GM23248 (cell line): Measurements from ENCODE around the gene IMPDH1. TPM values are rescaled to one million over a fixed set of nuclear protein-coding genes. Genes with fewer than 3 reads are reported as not detected.

Experiments used
- DNase-seq: peaks from one replicate; pipeline ENCODE4 v3.0.0-alpha.2; 2015
- H2AFZ ChIP-seq: fragments of 200-600 bp; sonication (generic); 2 replicates; pipeline ENCODE4 v1.6.1; 2016; ENCODE audit warnings: antibody characterized with exemption
- H3F3A ChIP-seq: fragments of 200-600 bp; sonication (generic); 2 replicates; pipeline ENCODE4 v1.6.1; 2016; ENCODE audit warnings: mild to moderate bottlenecking, antibody characterized with exemption, mixed run types; ENCODE audit not compliant: insufficient read depth
- H3K27ac ChIP-seq: fragments of 200-600 bp; sonication (generic); 2 replicates; pipeline ENCODE4 v1.5.1; 2016; ENCODE audit warnings: mild to moderate bottlenecking
- H3K27me3 ChIP-seq: fragments of 200-600 bp; sonication (generic); replicated peaks from 2 replicates; pipeline ENCODE4 v1.6.1; 2016; ENCODE audit warnings: mild to moderate bottlenecking; ENCODE audit not compliant: insufficient read depth
- H3K36me3 ChIP-seq: fragments of 200-600 bp; sonication (generic); 2 replicates; pipeline ENCODE4 v1.6.1; 2016; ENCODE audit warnings: low read depth, mild to moderate bottlenecking
- H3K4me1 ChIP-seq: fragments of 200-600 bp; sonication (generic); 2 replicates; pipeline ENCODE4 v1.6.1; 2016; ENCODE audit warnings: mild to moderate bottlenecking; ENCODE audit not compliant: insufficient read depth
- H3K4me2 ChIP-seq: fragments of 200-600 bp; sonication (generic); one replicate; pipeline ENCODE4 v1.6.1; 2016; ENCODE audit warnings: mild to moderate bottlenecking; ENCODE audit not compliant: unreplicated experiment
- H3K4me3 ChIP-seq: fragments of 200-600 bp; sonication (generic); 2 replicates; pipeline ENCODE4 v1.5.1; 2016; ENCODE audit warnings: mild to moderate bottlenecking
- H3K79me2 ChIP-seq: fragments of 200-600 bp; sonication (generic); 2 replicates; pipeline ENCODE4 v1.6.1; 2016; ENCODE audit warnings: mild to moderate bottlenecking; ENCODE audit not compliant: insufficient read depth
- H3K9ac ChIP-seq: fragments of 200-600 bp; sonication (generic); 2 replicates; pipeline ENCODE4 v1.6.1; 2016; ENCODE audit warnings: mild to moderate bottlenecking
- H3K9me2 ChIP-seq: fragments of 200-600 bp; sonication (generic); 2 replicates; pipeline ENCODE4 v1.6.1; 2016; ENCODE audit warnings: mixed run types, mild to moderate bottlenecking, moderate library complexity; ENCODE audit not compliant: insufficient read depth
- H3K9me3 ChIP-seq: fragments of 200-600 bp; sonication (generic); one replicate; pipeline ENCODE4 v1.6.1; 2017; ENCODE audit warnings: low read depth
- H4K20me1 ChIP-seq: fragments of 200-600 bp; sonication (generic); 2 replicates; pipeline ENCODE4 v1.6.0; 2016; ENCODE audit not compliant: insufficient read depth
- EZH2 ChIP-seq: fragments of 200-600 bp; sonication (generic); IDR thresholded peaks from 2 replicates; pipeline ENCODE4 v1.6.1; 2018; ENCODE audit warnings: antibody characterized with exemption, mild to moderate bottlenecking; ENCODE audit not compliant: insufficient read depth, poor library complexity, severe bottlenecking
- EZH2phosphoT487 ChIP-seq: fragments of 200-600 bp; sonication (generic); IDR thresholded peaks from 2 replicates; pipeline ENCODE4 v1.6.1; 2018; ENCODE audit warnings: antibody characterized with exemption, moderate library complexity, mild to moderate bottlenecking, low read depth; ENCODE audit not compliant: insufficient read depth
- WGBS, 2 experiments: methylation state at CpG; one replicate each; pipeline ENCODE4 v1.1.6; 2015 to 2017; ENCODE audit warnings: low lambda C conversion rate in 2 of 2, low coverage in 1 of 2; ENCODE audit errors: missing lambda C conversion rate in 2 of 2; 5-methylcytosine and 5-hydroxymethylcytosine counted together
- in situ Hi-C: fragments of 300-500 bp; cut with MboI; formaldehyde crosslinking; loops from 2 replicates; pipeline ENCODE4 v1.15.0; 2020
- polyA plus RNA-seq: library from polyadenylated mRNA; unstranded; fragments of >200 nt; fragmentation: Nextera tagmentation; extraction: Ambion mirVana; gene quantifications from 2 replicates; pipeline ENCODE4 v1.2.1, GENCODE V29; 2016
- total RNA-seq: library from RNA; depleted of rRNA; stranded (reverse); fragments of >200 nt; shearing (Covaris generic); gene quantifications from 2 replicates; pipeline ENCODE4 v1.2.3, GENCODE V29; 2014

The IMPDH1 gene
- total and polyA plus RNA-seq, 2 experiments from 2014 or later, result 89.9 to 97.3 TPM

GRCh38 chr7:128453836-128454804 lies 44.3 kb upstream of the IMPDH1 start:
- H3K9me3 ChIP-seq, result no peaks in the 10 kb centered on the region
- peaks cover 26% of the 10 kb centered on the region for H3K4me1 ChIP-seq
- peak overlapping the region; percentile 82 for H3K4me3 ChIP-seq
- peak overlapping the region; percentile 84 for H2AFZ ChIP-seq
- in situ Hi-C loops, result no loop called here
- peak overlapping the region; percentile 83 for H3K4me2 ChIP-seq
- H3F3A ChIP-seq, result peaks cover 32% of the 10 kb centered on the region
- peak overlapping the region; percentile 86 for H3K9ac ChIP-seq
- peaks cover 35% of the 10 kb centered on the region for H3K79me2 ChIP-seq
- no peaks in the 10 kb centered on the region for H4K20me1 ChIP-seq
- no peaks in the 10 kb centered on the region for H3K36me3 ChIP-seq
- no peak for TF ChIP-seq EZH2
- TF ChIP-seq EZH2phosphoT487, result no peak
- H3K27ac ChIP-seq, result peak overlapping the region; percentile 97
- peak; percentile 84 for DNase-seq
- WGBS, 2 experiments, result 4 to 10% methylated on average over 21 to 23 of the region's 23 CpGs
- H3K9me2 ChIP-seq, result no peaks in the 10 kb centered on the region
- no peaks in the 10 kb centered on the region for H3K27me3 ChIP-seq

- 93 to 100% methylated on average over 1 of the region's 1 CpG for WGBS, 2 experiments
Measured at GRCh38 chr7:128452552-128452951, 42.8 kb upstream of the IMPDH1 start.

GRCh38 chr7:128450913-128451312 lies 41.1 kb upstream of the IMPDH1 start:
- no peaks in the 10 kb centered on the region for H4K20me1 ChIP-seq
- H3K4me3 ChIP-seq, result no peak overlapping the region
- peaks cover 18% of the 10 kb centered on the region for H3K4me1 ChIP-seq
- in situ Hi-C loops, result no loop called here
- H3K27ac ChIP-seq, result no peak overlapping the region
- peaks cover 2% of the 10 kb centered on the region for H3K79me2 ChIP-seq
- no peak overlapping the region for H3K9ac ChIP-seq
- no peaks in the 10 kb centered on the region for H3K36me3 ChIP-seq
- no peaks in the 10 kb centered on the region for H3K9me2 ChIP-seq
- H3K27me3 ChIP-seq, result no peaks in the 10 kb centered on the region
- no peak overlapping the region for H2AFZ ChIP-seq
- H3K9me3 ChIP-seq, result no peaks in the 10 kb centered on the region
- H3F3A ChIP-seq, result peaks cover 21% of the 10 kb centered on the region
- WGBS, 2 experiments, result 89 to 95% methylated on average over 5 of the region's 5 CpGs
- H3K4me2 ChIP-seq, result no peak overlapping the region
- no peak for DNase-seq
- TF ChIP-seq EZH2phosphoT487 (no peak), EZH2 (no peak)

More at GRCh38 chr7:128452552-128452951, 42.8 kb upstream of the IMPDH1 start:
- H3K4me3 ChIP-seq, result no peak overlapping the region
- no peak overlapping the region for H3K9ac ChIP-seq
- peaks cover 21% of the 10 kb centered on the region for H3F3A ChIP-seq
- no peak overlapping the region for H2AFZ ChIP-seq
- no peaks in the 10 kb centered on the region for H3K9me3 ChIP-seq
- no peaks in the 10 kb centered on the region for H4K20me1 ChIP-seq
- H3K4me2 ChIP-seq, result no peak overlapping the region
- H3K27ac ChIP-seq, result no peak overlapping the region
- in situ Hi-C loops, result no loop called here
- H3K27me3 ChIP-seq, result no peaks in the 10 kb centered on the region
- H3K9me2 ChIP-seq, result no peaks in the 10 kb centered on the region
- H3K36me3 ChIP-seq, result no peaks in the 10 kb centered on the region
- H3K4me1 ChIP-seq, result peaks cover 22% of the 10 kb centered on the region
- no peak for DNase-seq
- TF ChIP-seq EZH2 (no peak), EZH2phosphoT487 (no peak)
- peaks cover 19% of the 10 kb centered on the region for H3K79me2 ChIP-seq

- no peak overlapping the region for H3K9ac ChIP-seq
- no peak for DNase-seq
- no peak overlapping the region for H3K27ac ChIP-seq
- 40 to 45% methylated on average over 4 of the region's 4 CpGs for WGBS, 2 experiments
- TF ChIP-seq EZH2phosphoT487 (no peak), EZH2 (no peak)
- no peak overlapping the region for H2AFZ ChIP-seq
- in situ Hi-C loops, result no loop called here
- H3K9me3 ChIP-seq, result no peaks in the 10 kb centered on the region
- no peaks in the 10 kb centered on the region for H4K20me1 ChIP-seq
- no peaks in the 10 kb centered on the region for H3K79me2 ChIP-seq
- H3K4me1 ChIP-seq, result peaks cover 18% of the 10 kb centered on the region
- no peaks in the 10 kb centered on the region for H3K27me3 ChIP-seq
- H3F3A ChIP-seq, result peaks cover 21% of the 10 kb centered on the region
- no peak overlapping the region for H3K4me2 ChIP-seq
- no peaks in the 10 kb centered on the region for H3K36me3 ChIP-seq
- no peaks in the 10 kb centered on the region for H3K9me2 ChIP-seq
- no peak overlapping the region for H3K4me3 ChIP-seq
Measured at GRCh38 chr7:128450409-128450808, 40.6 kb upstream of the IMPDH1 start.
